Measurements from ENCODE around the gene MCTP2. TPM values are rescaled to one million over a fixed set of nuclear protein-coding genes. Genes with fewer than 3 reads are reported as not detected.

Gene MCTP2
- total RNA-seq, 1 experiment from 2014 or later: 0.15 TPM

DNA sequence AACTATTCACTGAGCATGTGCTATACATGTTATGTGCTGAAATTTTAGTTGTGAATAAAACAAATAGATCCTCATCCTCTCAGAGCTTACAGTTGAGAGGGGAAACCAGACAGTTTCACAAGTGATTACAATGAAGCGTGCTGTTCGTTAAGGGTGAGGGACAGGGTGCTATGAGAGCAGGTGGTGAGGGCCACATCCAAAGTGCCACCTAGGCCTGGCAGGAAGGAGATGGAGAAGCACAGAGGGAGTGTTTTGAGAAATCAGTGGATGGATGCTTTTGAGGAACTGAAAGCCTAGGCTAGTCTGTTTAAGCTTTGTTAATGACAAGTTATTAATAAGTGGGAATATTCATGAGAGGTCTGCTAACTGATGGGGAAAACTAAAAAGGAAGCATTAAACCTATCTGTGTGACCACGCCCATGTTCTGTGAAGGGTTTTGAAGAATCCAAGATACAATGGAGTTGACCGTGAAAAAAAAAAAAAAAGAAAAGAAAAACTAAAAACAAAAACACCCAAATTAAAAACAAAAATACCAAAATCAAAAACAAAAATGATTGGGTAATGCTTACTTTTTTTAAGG is 7.3 kb downstream of the MCTP2 start:
- in situ Hi-C loops (cut with HindIII; ENCODE audit: low pct_unique_long_range_greater_than_20kb, low sequenced_read_pairs): no loop called here
- CTCF ChIA-PET: no interaction called here

DNA sequence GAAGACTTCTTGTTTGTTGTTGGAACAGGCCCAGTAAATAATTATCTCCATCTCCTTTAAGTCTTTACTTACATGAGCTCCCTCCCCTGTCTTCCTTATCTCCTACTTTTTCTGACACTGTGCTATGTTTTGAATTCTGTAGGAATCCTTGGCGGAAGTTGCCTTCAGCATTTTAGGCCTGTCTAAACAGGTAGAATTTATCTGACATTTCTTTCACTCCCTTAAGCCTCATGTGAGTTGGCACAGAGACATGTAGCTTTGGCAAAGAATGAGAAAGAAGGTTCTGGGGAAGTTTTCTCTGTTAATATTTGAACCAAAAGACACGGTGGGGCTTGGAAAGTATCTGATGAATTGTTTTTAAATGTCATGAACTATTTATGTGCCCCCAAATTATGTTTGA is 8.1 kb downstream of the MCTP2 start:
- Histone ChIP-seq H3K27me3 (ENCODE audit: control insufficient read depth, insufficient read depth, low read length) (no peaks in the 10 kb centered on the region), H3K9me3 (ENCODE audit: control insufficient read depth, insufficient read depth, low read depth, low read length) (0 out of 2 replicates have a peak, but pooled peaks cover 6% of the 10 kb centered on the region), H3K4me1 (ENCODE audit: control insufficient read depth, insufficient read depth, low read length) (no peaks in the 10 kb centered on the region), H3K36me3 (ENCODE audit: control insufficient read depth, insufficient read depth, low read length) (no peaks in the 10 kb centered on the region), H3K27ac (ENCODE audit: low read length) (no peak overlapping the region), H3K4me3 (ENCODE audit: low read depth in 2 of 2, low read length in 2 of 2) (no peak overlapping the region)
- in situ Hi-C loops (cut with HindIII; ENCODE audit: low pct_unique_long_range_greater_than_20kb, low sequenced_read_pairs) (no loop called here), intact Hi-C loops (cut with micrococcal nuclease; ENCODE audit: unreplicated experiment) (no loop called here)
- DNase-seq (ENCODE audit: low read depth, low spot score) (no peak), ATAC-seq (no peak)
- no TSS peak for BruUV-seq (replicated peaks)
- ChIA-PET CTCF (no interaction called here), POLR2A (no interaction called here)
- no peak for TF ChIP-seq SIN3A (IDR thresholded peaks at IDR 0.05; ENCODE audit: borderline replicate concordance, insufficient read depth, low read depth, low read length)

More for the DNA sequence above, 7.3 kb downstream of the MCTP2 start:
- TF ChIP-seq TCF7L2 (IDR thresholded peaks at IDR 0.05; ENCODE audit: low read depth, low read length) (no peak), POLR2AphosphoS5 (IDR thresholded peaks at IDR 0.05; ENCODE audit: low read depth, low read length) (no peak)
- TF ChIP-seq, protein P1, sequence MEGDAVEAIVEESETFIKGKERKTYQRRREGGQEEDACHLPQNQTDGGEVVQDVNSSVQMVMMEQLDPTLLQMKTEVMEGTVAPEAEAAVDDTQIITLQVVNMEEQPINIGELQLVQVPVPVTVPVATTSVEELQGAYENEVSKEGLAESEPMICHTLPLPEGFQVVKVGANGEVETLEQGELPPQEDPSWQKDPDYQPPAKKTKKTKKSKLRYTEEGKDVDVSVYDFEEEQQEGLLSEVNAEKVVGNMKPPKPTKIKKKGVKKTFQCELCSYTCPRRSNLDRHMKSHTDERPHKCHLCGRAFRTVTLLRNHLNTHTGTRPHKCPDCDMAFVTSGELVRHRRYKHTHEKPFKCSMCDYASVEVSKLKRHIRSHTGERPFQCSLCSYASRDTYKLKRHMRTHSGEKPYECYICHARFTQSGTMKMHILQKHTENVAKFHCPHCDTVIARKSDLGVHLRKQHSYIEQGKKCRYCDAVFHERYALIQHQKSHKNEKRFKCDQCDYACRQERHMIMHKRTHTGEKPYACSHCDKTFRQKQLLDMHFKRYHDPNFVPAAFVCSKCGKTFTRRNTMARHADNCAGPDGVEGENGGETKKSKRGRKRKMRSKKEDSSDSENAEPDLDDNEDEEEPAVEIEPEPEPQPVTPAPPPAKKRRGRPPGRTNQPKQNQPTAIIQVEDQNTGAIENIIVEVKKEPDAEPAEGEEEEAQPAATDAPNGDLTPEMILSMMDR (IDR thresholded peaks at IDR 0.05): no peak
- TF ChIP-seq, protein P2, sequence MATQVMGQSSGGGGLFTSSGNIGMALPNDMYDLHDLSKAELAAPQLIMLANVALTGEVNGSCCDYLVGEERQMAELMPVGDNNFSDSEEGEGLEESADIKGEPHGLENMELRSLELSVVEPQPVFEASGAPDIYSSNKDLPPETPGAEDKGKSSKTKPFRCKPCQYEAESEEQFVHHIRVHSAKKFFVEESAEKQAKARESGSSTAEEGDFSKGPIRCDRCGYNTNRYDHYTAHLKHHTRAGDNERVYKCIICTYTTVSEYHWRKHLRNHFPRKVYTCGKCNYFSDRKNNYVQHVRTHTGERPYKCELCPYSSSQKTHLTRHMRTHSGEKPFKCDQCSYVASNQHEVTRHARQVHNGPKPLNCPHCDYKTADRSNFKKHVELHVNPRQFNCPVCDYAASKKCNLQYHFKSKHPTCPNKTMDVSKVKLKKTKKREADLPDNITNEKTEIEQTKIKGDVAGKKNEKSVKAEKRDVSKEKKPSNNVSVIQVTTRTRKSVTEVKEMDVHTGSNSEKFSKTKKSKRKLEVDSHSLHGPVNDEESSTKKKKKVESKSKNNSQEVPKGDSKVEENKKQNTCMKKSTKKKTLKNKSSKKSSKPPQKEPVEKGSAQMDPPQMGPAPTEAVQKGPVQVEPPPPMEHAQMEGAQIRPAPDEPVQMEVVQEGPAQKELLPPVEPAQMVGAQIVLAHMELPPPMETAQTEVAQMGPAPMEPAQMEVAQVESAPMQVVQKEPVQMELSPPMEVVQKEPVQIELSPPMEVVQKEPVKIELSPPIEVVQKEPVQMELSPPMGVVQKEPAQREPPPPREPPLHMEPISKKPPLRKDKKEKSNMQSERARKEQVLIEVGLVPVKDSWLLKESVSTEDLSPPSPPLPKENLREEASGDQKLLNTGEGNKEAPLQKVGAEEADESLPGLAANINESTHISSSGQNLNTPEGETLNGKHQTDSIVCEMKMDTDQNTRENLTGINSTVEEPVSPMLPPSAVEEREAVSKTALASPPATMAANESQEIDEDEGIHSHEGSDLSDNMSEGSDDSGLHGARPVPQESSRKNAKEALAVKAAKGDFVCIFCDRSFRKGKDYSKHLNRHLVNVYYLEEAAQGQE (IDR thresholded peaks at IDR 0.05; ENCODE audit: insufficient read depth in 1 of 2, low read depth in 2 of 2, low read length in 1 of 2): no peak
- Histone ChIP-seq H3K9me3 (ENCODE audit: control insufficient read depth, insufficient read depth, low read depth, low read length) (0 out of 2 replicates have a peak, but pooled peaks cover 6% of the 10 kb centered on the region), H3K27ac (ENCODE audit: low read length) (no peak overlapping the region), H3K36me3 (ENCODE audit: control insufficient read depth, insufficient read depth, low read length) (no peaks in the 10 kb centered on the region), H3K4me3 (ENCODE audit: low read depth in 2 of 2, low read length in 2 of 2) (no peak overlapping the region), H3K27me3 (ENCODE audit: control insufficient read depth, insufficient read depth, low read length) (no peaks in the 10 kb centered on the region), H3K4me1 (ENCODE audit: control insufficient read depth, insufficient read depth, low read length) (no peaks in the 10 kb centered on the region)
- POLR2A ChIA-PET: no interaction called here
- no peak for ATAC-seq
- DNase-seq (ENCODE audit: low read depth, low spot score): no peak
- intact Hi-C loops (cut with micrococcal nuclease; ENCODE audit: unreplicated experiment): no loop called here
- BruUV-seq (replicated peaks): no TSS peak

DNA sequence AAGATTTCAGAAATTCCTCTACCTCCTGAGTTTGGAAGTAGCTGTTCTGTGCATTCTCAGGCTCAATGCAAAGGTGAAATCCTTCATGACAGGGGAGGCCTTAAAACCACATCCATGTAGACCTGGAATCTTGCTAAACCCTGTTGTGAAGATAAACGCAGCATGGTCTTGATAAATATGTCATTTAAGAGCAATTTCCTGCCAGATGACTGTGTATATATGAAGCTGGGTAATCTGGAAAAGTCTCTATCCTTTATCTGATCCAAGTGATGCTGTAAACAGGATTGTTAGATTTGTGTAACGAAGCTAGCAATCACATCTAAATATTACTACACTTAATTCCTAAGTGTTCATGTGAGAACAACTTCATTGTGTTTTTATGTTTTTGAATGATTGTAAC is 9.1 kb downstream of the MCTP2 start:
- Histone ChIP-seq H3K4me1 (ENCODE audit: control insufficient read depth, insufficient read depth, low read length) (no peaks in the 10 kb centered on the region), H3K36me3 (ENCODE audit: control insufficient read depth, insufficient read depth, low read length) (no peaks in the 10 kb centered on the region), H3K27me3 (ENCODE audit: control insufficient read depth, insufficient read depth, low read length) (no peaks in the 10 kb centered on the region), H3K4me3 (ENCODE audit: low read depth in 2 of 2, low read length in 2 of 2) (no peak overlapping the region), H3K9me3 (ENCODE audit: control insufficient read depth, insufficient read depth, low read depth, low read length) (0 out of 2 replicates have a peak, but pooled peaks cover 6% of the 10 kb centered on the region), H3K27ac (ENCODE audit: low read length) (no peak overlapping the region)
- ATAC-seq (no peak), DNase-seq (ENCODE audit: low read depth, low spot score) (no peak)
- POLR2A ChIA-PET: no interaction called here
- TF ChIP-seq SIN3A (IDR thresholded peaks at IDR 0.05; ENCODE audit: borderline replicate concordance, insufficient read depth, low read depth, low read length) (no peak), POLR2AphosphoS5 (IDR thresholded peaks at IDR 0.05; ENCODE audit: low read depth, low read length) (no peak), TCF7L2 (IDR thresholded peaks at IDR 0.05; ENCODE audit: low read depth, low read length) (no peak)
- TF ChIP-seq, protein P2 (IDR thresholded peaks at IDR 0.05; ENCODE audit: insufficient read depth in 1 of 2, low read depth in 2 of 2, low read length in 1 of 2): no peak
- TF ChIP-seq, protein P1 (IDR thresholded peaks at IDR 0.05): no peak
- no TSS peak for BruUV-seq (replicated peaks)
- CTCF ChIA-PET: no interaction called here
- intact Hi-C loops (cut with micrococcal nuclease; ENCODE audit: unreplicated experiment): no loop called here
- in situ Hi-C loops (cut with HindIII; ENCODE audit: low pct_unique_long_range_greater_than_20kb, low sequenced_read_pairs): no loop called here

All from Panc1 (cell line).